ENCODE results near the gene SMIM12.

DNA sequence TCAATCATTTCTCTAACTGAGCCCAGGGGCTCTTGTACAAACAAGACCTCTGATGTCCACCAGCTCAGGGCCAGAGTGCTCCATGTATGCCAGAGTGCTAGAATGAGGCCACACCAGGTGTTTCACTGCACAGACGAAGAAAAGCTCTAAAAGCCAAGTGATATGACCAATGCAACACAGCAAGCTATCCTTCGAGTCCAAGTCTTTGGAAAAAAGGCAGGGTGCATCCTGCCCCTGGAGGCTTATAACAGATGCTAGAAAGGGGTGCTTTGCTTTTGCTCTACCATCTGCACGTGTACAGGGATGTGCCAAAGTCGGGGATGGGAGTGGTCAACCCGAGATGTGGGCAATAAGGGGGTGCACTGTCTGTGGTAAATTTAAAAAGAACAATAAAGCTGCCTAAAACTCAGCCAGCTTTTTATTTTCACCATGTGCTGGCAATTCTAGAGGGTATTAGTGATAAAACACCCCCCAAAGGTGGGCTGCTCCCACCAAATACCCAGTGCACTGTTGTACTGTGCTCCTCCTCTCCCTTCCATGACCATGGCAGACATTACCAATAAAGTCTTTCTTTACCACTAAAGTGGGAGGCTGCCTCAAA is 32.1 kb downstream of the SMIM12 start:
- no peak for TF ChIP-seq BACH2 (CRISPR knock-in tag; IDR thresholded peaks at IDR 0.05; ENCODE audit: borderline replicate concordance)
- TF ChIP-seq GLIS3 (CRISPR knock-in tag; IDR thresholded peaks at IDR 0.05): no peak
- TF ChIP-seq ESRRG (CRISPR knock-in tag; IDR thresholded peaks at IDR 0.05): no peak
- no peak for TF ChIP-seq ZNF565 (CRISPR knock-in tag; conservative IDR thresholded peaks at IDR 0.05; ENCODE audit: low read depth)
- TF ChIP-seq SNAI2 (CRISPR knock-in tag; IDR thresholded peaks at IDR 0.05): no peak
- TF ChIP-seq, protein P1, sequence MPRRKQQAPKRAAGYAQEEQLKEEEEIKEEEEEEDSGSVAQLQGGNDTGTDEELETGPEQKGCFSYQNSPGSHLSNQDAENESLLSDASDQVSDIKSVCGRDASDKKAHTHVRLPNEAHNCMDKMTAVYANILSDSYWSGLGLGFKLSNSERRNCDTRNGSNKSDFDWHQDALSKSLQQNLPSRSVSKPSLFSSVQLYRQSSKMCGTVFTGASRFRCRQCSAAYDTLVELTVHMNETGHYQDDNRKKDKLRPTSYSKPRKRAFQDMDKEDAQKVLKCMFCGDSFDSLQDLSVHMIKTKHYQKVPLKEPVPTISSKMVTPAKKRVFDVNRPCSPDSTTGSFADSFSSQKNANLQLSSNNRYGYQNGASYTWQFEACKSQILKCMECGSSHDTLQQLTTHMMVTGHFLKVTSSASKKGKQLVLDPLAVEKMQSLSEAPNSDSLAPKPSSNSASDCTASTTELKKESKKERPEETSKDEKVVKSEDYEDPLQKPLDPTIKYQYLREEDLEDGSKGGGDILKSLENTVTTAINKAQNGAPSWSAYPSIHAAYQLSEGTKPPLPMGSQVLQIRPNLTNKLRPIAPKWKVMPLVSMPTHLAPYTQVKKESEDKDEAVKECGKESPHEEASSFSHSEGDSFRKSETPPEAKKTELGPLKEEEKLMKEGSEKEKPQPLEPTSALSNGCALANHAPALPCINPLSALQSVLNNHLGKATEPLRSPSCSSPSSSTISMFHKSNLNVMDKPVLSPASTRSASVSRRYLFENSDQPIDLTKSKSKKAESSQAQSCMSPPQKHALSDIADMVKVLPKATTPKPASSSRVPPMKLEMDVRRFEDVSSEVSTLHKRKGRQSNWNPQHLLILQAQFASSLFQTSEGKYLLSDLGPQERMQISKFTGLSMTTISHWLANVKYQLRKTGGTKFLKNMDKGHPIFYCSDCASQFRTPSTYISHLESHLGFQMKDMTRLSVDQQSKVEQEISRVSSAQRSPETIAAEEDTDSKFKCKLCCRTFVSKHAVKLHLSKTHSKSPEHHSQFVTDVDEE (CRISPR knock-in tag; IDR thresholded peaks at IDR 0.05): no peak
- TF ChIP-seq, protein P2, sequence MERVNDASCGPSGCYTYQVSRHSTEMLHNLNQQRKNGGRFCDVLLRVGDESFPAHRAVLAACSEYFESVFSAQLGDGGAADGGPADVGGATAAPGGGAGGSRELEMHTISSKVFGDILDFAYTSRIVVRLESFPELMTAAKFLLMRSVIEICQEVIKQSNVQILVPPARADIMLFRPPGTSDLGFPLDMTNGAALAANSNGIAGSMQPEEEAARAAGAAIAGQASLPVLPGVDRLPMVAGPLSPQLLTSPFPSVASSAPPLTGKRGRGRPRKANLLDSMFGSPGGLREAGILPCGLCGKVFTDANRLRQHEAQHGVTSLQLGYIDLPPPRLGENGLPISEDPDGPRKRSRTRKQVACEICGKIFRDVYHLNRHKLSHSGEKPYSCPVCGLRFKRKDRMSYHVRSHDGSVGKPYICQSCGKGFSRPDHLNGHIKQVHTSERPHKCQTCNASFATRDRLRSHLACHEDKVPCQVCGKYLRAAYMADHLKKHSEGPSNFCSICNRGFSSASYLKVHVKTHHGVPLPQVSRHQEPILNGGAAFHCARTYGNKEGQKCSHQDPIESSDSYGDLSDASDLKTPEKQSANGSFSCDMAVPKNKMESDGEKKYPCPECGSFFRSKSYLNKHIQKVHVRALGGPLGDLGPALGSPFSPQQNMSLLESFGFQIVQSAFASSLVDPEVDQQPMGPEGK (CRISPR knock-in tag; IDR thresholded peaks at IDR 0.05; ENCODE audit: borderline replicate concordance): no peak
- no peak for TF ChIP-seq PPARA (CRISPR knock-in tag; IDR thresholded peaks at IDR 0.05; ENCODE audit: borderline replicate concordance)
- TF ChIP-seq RARB (CRISPR knock-in tag; IDR thresholded peaks at IDR 0.05): no peak
- TF ChIP-seq, protein P3, sequence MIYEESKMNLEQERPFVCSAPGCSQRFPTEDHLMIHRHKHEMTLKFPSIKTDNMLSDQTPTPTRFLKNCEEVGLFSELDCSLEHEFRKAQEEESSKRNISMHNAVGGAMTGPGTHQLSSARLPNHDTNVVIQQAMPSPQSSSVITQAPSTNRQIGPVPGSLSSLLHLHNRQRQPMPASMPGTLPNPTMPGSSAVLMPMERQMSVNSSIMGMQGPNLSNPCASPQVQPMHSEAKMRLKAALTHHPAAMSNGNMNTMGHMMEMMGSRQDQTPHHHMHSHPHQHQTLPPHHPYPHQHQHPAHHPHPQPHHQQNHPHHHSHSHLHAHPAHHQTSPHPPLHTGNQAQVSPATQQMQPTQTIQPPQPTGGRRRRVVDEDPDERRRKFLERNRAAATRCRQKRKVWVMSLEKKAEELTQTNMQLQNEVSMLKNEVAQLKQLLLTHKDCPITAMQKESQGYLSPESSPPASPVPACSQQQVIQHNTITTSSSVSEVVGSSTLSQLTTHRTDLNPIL (CRISPR knock-in tag; IDR thresholded peaks at IDR 0.05; ENCODE audit: low read depth): no peak
